RWPE1 (cell line): ENCODE data around the gene ST3GAL5.

Source experiments
- CTCF ChIA-PET: fragments of 350-600 bp; sonication (Branson Sonifier 250); formaldehyde crosslinking; extraction: SDS; loops from one replicate; lab custom pipeline; 2021; lab: Yijun Ruan, JAX
- POLR2A ChIA-PET: fragments of 400-600 bp; formaldehyde crosslinking; extraction: SDS; loops from one replicate; lab custom pipeline; 2020; ENCODE audit warnings: antibody characterized with exemption; ENCODE audit not compliant: low non-redundant PET; lab: Yijun Ruan, JAX
- DNase-seq: peaks from one replicate; pipeline ENCODE4 v3.0.0; 2012; ENCODE audit warnings: low spot score
- H3K27ac ChIP-seq: fragments of 450-650 bp; 2 replicates; pipeline ENCODE4 v1.5.1; 2017
- TF ChIP-seq, protein P1 (sequence below): fragments of 450-650 bp; conservative IDR thresholded peaks from 2 replicates; pipeline ENCODE4 v1.5.1; 2017; ENCODE audit warnings: low read depth, mild to moderate bottlenecking

Gene ST3GAL5

DNA sequence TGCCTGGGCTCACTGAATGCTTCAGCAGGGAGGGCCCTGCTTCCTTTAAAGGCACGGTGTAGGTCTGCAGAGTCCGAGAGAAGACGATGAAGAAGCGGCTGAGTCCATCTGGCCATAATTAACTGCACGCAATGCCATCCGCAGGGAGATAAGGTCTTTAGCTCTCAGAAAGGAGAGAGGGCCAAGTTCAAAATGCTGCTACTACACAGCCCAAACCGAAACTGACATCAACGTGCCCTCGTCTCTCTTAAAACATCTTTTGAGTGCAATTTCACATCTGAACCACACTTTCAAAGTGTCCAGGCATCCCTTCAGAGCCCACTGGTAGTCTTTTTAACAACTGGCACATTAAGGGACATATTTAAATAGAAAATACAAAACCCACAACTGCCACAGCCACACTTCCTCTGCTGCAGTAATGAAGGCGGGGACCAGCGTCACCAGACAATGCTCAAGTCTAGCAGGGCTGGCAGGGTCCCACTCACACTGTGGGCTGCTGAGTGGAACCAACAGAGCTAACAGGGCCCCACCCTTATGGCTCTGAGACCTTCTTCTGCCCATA lies 35.8 kb downstream of the ST3GAL5 start:
- TF ChIP-seq, protein P1, sequence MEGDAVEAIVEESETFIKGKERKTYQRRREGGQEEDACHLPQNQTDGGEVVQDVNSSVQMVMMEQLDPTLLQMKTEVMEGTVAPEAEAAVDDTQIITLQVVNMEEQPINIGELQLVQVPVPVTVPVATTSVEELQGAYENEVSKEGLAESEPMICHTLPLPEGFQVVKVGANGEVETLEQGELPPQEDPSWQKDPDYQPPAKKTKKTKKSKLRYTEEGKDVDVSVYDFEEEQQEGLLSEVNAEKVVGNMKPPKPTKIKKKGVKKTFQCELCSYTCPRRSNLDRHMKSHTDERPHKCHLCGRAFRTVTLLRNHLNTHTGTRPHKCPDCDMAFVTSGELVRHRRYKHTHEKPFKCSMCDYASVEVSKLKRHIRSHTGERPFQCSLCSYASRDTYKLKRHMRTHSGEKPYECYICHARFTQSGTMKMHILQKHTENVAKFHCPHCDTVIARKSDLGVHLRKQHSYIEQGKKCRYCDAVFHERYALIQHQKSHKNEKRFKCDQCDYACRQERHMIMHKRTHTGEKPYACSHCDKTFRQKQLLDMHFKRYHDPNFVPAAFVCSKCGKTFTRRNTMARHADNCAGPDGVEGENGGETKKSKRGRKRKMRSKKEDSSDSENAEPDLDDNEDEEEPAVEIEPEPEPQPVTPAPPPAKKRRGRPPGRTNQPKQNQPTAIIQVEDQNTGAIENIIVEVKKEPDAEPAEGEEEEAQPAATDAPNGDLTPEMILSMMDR = no peak
- ChIA-PET CTCF (no interaction called here), POLR2A (no interaction called here)
- no peak overlapping the region for H3K27ac ChIP-seq
- DNase-seq = no peak

DNA sequence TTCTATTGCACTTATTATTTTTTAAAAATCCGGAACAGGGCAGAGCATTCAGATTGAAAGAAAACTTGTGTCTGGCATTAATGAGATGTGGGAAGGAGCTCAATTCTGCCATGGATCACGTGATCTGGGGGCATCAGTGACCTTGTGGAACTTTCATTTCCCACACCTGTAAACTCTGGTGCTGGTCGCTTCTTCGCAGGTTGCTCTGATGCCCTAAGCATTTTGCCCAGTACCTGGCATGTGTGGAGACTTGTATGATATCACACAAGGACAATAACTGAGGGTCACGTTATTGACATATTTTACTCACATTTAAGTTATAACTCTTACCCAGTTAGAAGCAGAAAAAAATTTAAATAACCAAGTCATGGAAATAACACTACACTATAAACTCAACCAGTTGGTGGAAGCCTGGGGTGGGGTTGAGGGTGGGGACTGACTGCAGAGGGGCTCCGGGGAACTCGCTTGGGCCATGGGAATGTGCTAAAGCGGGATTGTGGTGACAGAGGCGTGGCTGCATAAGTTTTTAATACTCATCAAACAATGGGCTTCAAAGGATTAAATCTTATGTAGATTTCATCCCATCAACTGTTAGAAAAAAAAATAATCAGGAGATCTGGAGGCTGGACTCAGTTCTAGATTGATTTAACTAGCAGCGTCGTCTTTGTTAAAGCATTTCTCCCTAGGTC lies 36.5 kb downstream of the ST3GAL5 start:
- POLR2A ChIA-PET = no interaction called here

DNA sequence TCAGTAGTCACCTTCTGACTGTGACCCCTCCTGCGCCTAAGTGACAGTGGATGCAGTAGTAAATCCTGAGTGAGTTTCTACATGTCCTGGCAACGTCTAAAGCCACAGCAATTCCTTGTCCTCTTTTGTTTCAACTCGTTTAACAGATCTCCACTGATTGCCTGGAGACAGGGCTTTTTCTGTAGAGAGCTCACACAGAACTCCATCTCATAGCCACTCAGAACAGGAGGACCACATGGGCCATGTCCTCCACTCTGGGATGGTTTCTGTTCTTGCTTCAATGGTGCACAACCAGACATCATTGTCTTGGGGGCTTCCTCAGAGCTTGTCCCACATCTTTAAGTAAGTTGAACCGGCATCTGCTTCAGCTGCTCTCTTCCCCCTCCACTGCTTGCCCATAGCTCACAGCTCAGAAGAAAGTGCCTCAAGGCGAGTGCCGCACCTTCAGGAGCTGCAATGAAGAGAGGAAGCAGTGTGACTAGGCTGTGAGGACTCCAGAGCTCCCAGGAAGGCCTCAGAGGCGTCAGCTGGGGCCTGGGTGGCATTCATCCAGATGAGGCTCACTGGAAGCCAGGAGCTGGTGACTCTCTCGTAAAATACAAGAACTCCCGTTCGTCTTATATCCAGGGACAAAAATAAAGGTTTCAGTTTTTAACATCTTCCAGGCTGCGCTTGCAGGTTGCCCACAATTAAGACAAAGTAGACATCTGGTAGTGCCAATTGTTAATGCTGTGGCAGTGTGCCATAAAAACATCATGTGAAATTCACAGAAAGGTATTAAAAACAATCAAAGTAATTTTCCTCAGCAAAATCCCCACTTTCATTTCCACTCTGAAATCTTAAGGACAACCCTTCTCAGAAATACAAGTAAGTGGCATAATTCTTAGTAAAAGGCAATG lies 37.3 kb downstream of the ST3GAL5 start:
- H3K27ac ChIP-seq = no peak overlapping the region; the same call in 1 of the 2 replicates
- ChIA-PET POLR2A (no interaction called here), CTCF (interaction anchor here (0.6 kb wide), 1 partner anchor 9 kb away, joined by 8 read pairs; no protein-coding TSS in a partner anchor)
- TF ChIP-seq, protein P1 = no peak
- DNase-seq = no peak

More for the DNA sequence above, 36.5 kb downstream of the ST3GAL5 start:
- CTCF ChIA-PET = no interaction called here
- H3K27ac ChIP-seq = no peak overlapping the region
- TF ChIP-seq, protein P1 = no peak
- no peak for DNase-seq

DNA sequence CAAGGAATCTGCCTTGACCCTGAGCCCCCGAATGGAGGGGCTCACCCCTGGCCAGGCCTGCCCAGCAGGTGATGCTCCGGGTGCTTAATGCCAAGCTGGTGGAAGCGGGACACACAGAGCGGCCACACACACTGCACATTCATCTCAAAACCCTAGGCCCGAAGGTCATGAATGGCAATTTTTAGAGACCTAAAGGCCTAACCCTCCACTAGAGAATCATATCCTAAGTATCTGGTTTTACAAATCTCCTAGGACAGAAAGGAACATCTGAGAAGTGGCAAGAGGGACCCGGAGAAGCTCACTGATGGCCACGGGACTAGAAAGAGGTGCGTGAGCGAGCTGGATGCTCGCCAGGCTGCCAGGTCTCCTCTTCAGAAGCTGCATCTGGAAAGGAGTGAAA lies 38.3 kb downstream of the ST3GAL5 start:
- ChIA-PET CTCF (interaction anchor here (0.6 kb wide), 1 partner anchor 207 kb away, joined by 5 read pairs; no protein-coding TSS in a partner anchor), POLR2A (no interaction called here)
- TF ChIP-seq, protein P1 = no peak
- DNase-seq = no peak
- no peak overlapping the region for H3K27ac ChIP-seq

DNA sequence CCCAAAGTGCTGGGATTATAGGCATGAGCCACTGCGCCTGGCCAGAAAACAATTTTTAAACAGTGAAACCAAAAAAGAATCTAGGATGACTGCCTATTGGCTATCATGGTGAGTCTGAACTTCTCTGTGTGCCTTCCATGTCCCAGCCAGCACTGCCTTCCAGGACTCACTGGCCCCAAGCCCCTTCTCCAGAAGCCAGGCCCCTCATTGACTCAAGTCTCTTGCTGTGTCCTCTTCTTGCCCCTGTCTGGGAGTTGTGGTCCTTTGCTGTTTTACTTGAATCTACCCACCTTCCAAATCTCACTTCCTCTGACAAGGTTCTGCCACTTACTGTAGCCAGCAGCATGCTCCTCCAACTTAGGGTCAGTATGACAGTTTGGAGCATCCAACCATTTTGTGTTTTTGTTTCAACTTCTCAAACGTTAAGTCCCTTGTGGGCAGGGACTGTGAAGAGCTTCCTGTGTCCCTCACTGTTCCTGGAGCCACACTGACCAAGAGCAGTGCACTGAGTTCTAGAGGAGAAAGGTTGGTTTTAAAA lies 41.7 kb downstream of the ST3GAL5 start:
- POLR2A ChIA-PET = no interaction called here
- CTCF ChIA-PET = interaction anchor here (0.7 kb wide), 1 partner anchor 29 kb away, joined by 3 read pairs; no protein-coding TSS in a partner anchor
- TF ChIP-seq, protein P1 = no peak
- H3K27ac ChIP-seq = no peak overlapping the region
- DNase-seq = no peak

DNA sequence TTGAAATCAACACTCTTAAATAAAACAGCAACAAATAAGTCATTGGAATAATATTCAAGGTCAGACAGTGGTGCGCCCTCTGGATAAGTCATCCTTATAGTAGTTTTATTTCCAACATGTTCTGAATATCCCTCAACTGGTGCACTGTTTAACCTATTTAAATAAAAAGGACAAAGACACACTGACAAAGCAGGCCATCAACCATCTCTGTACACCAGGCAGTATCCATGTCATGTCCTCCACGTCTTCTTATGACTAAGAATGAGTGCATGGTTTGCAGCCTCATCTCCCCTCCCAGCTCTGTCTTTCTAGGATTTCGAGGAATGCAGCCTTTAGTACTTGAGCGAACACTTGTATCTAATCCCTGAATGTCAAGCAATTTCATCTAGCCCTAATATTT lies 42.4 kb downstream of the ST3GAL5 start:
- DNase-seq = no peak
- TF ChIP-seq, protein P1 = no peak
- CTCF ChIA-PET = no interaction called here
- no peak overlapping the region for H3K27ac ChIP-seq
- POLR2A ChIA-PET = no interaction called here
